Erythroblast (primary cell): ENCODE measurements around the gene LIMCH1.

ENCODE experiments used
- DNase-seq, 2 experiments: peaks; one replicate each; lab custom pipeline; 2025; lab: John Stamatoyannopoulos, UW
- GATA1 ChIP-seq: IDR thresholded peaks from 2 replicates; pipeline ENCODE4 v1.6.1; 2011; ENCODE audit warnings: low read depth, mild to moderate bottlenecking, control low read depth, low read length, moderate library complexity
- POLR2A ChIP-seq: IDR thresholded peaks from 2 replicates; pipeline ENCODE4 v1.6.1; 2011; ENCODE audit warnings: mild to moderate bottlenecking, low read length

Gene LIMCH1

GRCh38 chr4:41597494-41597893 is 59.5 kb downstream of the LIMCH1 start:
- no peak for TF ChIP-seq GATA1
- TF ChIP-seq POLR2A = no peak

GRCh38 chr4:41598580-41598979 is 60.6 kb downstream of the LIMCH1 start:
- no peak for DNase-seq
- TF ChIP-seq GATA1 (no peak), POLR2A (no peak)

More at GRCh38 chr4:41597494-41597893, 59.5 kb downstream of the LIMCH1 start:
- no peak for DNase-seq

GRCh38 chr4:41599192-41599786 is 61.3 kb downstream of the LIMCH1 start:
- DNase-seq = no peak
- TF ChIP-seq GATA1 (no peak), POLR2A (no peak)

- TF ChIP-seq GATA1 (no peak), POLR2A (no peak)
- DNase-seq = no peak
Observed at GRCh38 chr4:41600243-41600912, 62.4 kb downstream of the LIMCH1 start.

- DNase-seq = no peak
- TF ChIP-seq GATA1 = no peak
- TF ChIP-seq POLR2A = no peak
Observed at GRCh38 chr4:41601025-41601424, 63.1 kb downstream of the LIMCH1 start.

GRCh38 chr4:41602113-41602512 is 64.2 kb downstream of the LIMCH1 start:
- TF ChIP-seq POLR2A (no peak), GATA1 (no peak)
- no peak for DNase-seq

GRCh38 chr4:41602886-41603498 is 65.0 kb downstream of the LIMCH1 start:
- TF ChIP-seq GATA1 = no peak
- no peak for TF ChIP-seq POLR2A
- no peak for DNase-seq

GRCh38 chr4:41609851-41610250 is 71.9 kb downstream of the LIMCH1 start:
- TF ChIP-seq GATA1 = no peak

GRCh38 chr4:41610474-41610873 is 72.5 kb downstream of the LIMCH1 start:
- DNase-seq = no peak
- TF ChIP-seq GATA1 = no peak
- TF ChIP-seq POLR2A = no peak

More at GRCh38 chr4:41609851-41610250, 71.9 kb downstream of the LIMCH1 start:
- DNase-seq = no peak

- DNase-seq = no peak
- TF ChIP-seq GATA1 (no peak), POLR2A (no peak)
Observed at GRCh38 chr4:41611124-41611838, 73.3 kb downstream of the LIMCH1 start.

GRCh38 chr4:41611881-41612871 is 74.2 kb downstream of the LIMCH1 start:
- TF ChIP-seq POLR2A (no peak), GATA1 (no peak)
- no peak for DNase-seq

- DNase-seq = no peak
- TF ChIP-seq POLR2A = no peak
- no peak for TF ChIP-seq GATA1
Observed at GRCh38 chr4:41613386-41613785, 75.4 kb downstream of the LIMCH1 start.

- DNase-seq = no peak
- TF ChIP-seq GATA1 (no peak), POLR2A (no peak)
Observed at GRCh38 chr4:41613821-41614220, 75.9 kb downstream of the LIMCH1 start.

- DNase-seq = no peak
- TF ChIP-seq GATA1 = no peak
- TF ChIP-seq POLR2A = no peak
Observed at GRCh38 chr4:41614519-41614918, 76.6 kb downstream of the LIMCH1 start.
